GM12865 (cell line): ENCODE results near the gene ANXA3.

Source experiments
- DNase-seq: peaks from one replicate; pipeline ENCODE4 v3.0.0; 2010; ENCODE audit warnings: low read depth
- H3K4me3 ChIP-seq: 2 replicates; pipeline ENCODE4 v1.5.1; 2011; ENCODE audit warnings: mild to moderate bottlenecking, low read depth, low read length, control low read depth
- TF ChIP-seq, protein P1 (sequence below): IDR thresholded peaks from 2 replicates; pipeline ENCODE4 v1.5.1; 2011; ENCODE audit warnings: low read length, control low read depth, low read depth, inconsistent platforms; ENCODE audit not compliant: insufficient read depth; ENCODE audit errors: missing control alignments

ANXA3 gene

DNA sequence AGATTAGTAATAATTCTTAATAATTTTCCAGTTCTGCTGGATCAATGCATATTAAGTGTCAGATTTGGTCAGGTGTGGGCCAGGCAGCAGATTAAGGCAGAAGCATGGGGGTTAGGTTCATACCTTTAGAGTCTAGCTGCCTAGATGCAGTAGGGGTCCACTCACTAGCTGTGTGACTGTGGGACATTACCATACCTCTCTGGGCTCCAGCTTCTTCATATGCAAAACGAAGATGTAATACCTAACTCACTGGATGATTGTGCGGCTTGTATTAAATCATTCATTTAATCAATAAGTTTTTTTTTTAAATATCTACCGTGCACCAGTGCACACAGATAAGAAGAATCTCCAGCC lies 1.4 kb downstream of the ANXA3 start:
- DNase-seq: no peak
- TF ChIP-seq, protein P1, sequence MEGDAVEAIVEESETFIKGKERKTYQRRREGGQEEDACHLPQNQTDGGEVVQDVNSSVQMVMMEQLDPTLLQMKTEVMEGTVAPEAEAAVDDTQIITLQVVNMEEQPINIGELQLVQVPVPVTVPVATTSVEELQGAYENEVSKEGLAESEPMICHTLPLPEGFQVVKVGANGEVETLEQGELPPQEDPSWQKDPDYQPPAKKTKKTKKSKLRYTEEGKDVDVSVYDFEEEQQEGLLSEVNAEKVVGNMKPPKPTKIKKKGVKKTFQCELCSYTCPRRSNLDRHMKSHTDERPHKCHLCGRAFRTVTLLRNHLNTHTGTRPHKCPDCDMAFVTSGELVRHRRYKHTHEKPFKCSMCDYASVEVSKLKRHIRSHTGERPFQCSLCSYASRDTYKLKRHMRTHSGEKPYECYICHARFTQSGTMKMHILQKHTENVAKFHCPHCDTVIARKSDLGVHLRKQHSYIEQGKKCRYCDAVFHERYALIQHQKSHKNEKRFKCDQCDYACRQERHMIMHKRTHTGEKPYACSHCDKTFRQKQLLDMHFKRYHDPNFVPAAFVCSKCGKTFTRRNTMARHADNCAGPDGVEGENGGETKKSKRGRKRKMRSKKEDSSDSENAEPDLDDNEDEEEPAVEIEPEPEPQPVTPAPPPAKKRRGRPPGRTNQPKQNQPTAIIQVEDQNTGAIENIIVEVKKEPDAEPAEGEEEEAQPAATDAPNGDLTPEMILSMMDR: no peak
- H3K4me3 ChIP-seq: no peak overlapping the region

DNA sequence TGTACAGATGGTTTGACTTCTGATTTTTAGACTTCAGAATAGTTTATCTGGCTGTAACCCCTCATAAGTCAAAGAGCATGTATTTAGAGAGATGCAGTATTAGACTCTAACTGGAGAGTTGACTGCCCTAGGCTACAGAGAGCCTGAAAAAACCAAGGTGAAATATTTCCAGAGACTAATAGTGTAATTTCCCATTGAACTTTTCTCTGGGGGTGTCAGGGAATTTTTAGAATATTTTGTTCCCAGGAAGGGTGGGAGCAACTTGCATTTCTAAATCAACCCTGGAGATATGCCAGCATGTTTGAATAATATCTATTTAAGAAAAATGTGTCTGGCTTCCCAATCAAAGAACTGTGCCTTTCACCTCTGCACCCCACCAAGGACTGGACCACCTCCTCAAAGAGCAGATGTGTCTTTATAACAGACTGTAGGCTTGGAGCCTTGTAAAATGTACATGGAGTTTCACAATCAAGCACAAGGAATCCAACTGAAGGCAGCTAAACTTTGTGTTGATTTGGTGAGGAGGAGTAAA lies 2.0 kb downstream of the ANXA3 start:
- no peak for DNase-seq
- TF ChIP-seq, protein P1: no peak
- no peak overlapping the region for H3K4me3 ChIP-seq

DNA sequence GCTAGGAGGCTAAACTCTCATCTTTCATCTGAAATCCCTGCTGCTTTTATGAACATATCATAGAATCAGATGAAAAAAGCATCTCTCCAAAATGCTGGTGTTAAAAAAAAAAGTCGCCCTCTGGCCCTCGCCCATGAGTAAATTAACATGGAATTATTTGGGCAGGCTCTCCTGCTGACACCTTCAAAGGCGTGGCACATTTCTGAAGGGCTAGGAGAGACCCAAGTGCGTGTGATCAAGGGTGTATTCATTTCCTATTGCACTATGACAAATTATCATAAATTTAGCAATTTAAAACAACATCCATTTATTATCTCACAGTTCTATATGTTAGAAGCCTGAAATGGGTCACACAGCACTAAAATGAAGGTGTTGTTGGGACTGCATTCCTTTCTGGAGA lies 5.1 kb downstream of the ANXA3 start:
- TF ChIP-seq, protein P1: no peak
- no peak for DNase-seq
- no peak overlapping the region for H3K4me3 ChIP-seq

DNA sequence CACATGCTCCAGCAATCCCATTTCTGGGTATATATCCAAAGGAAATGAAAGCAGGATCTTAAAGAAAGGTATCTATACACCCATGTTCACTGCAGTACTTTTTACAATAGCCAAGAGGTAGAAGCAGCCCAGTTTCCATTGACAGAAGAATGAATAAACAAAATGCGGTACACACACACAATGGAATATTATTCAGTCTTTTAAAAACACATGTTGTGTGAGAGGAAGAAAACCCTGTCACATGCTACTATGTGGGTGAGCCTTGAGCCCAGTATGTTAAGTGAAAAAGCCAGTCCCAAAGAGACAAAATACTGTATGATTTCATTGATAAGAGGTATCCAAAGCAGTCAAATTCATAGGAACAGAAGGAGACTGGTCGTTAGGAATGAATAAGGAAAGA lies 6.3 kb downstream of the ANXA3 start:
- TF ChIP-seq, protein P1: no peak
- no peak for DNase-seq
- no peak overlapping the region for H3K4me3 ChIP-seq

DNA sequence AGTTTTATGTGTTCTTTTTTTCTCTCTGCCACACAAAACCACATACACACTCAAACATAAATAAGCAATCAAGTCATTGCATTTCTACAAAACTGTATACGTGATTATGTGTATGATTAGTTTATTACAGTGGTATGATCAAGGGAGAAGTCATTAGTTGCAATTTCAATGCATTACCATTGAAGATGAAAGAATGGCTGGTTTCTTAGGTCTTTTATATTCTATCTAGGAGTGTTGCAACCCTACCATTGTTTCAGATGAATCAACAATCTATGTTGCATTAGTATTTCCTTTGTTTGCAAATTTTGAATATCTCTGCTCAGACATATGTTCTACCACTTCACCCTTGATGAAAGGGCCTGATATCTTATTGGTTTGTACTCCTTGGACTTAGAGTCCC lies 6.8 kb downstream of the ANXA3 start:
- no peak overlapping the region for H3K4me3 ChIP-seq
- TF ChIP-seq, protein P1: no peak
- DNase-seq: no peak

DNA sequence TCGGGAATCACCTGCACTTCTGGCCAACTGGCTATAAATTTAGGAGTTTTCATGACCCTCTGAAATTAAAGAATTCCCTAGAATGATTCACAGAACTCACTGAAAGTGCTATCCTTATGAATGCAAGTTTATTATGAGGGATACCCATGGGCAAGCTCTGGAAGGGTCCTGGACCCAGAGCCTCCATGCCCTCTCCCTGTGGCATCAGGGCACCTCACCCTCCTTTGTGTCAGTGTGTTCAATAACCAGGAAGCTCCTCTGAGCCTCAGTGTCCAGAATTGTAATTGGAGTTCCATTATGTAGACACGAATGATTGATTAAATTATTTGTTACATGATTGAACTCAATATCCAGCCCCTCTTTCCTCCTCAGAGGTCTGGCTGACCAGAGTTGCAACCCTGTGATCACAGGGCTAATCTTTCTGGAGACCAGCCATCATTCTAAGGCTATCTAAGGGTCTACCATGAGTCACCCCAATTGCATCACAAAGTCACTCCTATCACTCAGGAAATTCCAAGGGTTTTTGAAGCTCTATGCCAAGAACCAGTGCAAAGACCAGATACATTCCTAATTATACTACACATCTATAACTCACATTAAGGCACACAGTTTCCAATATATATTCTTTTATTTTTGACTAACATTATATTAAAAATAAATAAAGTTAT lies 8.9 kb downstream of the ANXA3 start:
- DNase-seq: no peak
- no peak overlapping the region for H3K4me3 ChIP-seq
- TF ChIP-seq, protein P1: no peak

DNA sequence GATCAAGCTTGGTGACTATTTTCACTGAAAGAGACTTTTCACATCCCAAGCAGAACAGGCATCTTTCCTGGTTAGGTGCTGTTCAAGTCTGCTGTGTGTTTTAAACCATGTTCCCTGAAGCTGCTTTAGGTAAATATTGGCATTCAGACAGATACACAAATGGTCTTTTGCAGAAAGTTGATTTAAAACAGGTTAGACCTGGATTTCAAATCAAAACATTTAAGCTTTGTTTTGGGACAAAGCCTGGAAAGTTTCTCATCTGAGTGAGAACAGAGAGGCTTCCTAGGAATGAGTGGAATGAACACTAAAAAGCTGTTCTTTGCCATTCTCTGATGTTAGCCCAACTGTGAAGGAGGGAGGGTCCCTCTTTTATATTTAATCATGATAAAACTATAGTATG lies 10.1 kb downstream of the ANXA3 start:
- DNase-seq: no peak
- TF ChIP-seq, protein P1: no peak
- no peak overlapping the region for H3K4me3 ChIP-seq
